CD4-positive, alpha-beta T cell treated with Interleukin-15 for 1 hour (primary cell): ENCODE results near the gene ICAM2.
"Not testable (repeated sequence)": the region's sequence is repeated elsewhere in the genome, so short reads cannot be mapped to it uniquely, and the experiment has no call there.

Experiments
- DNase-seq: peaks from one replicate; pipeline ENCODE4 v3.0.0-alpha.2; 2020

ICAM2 gene

DNA sequence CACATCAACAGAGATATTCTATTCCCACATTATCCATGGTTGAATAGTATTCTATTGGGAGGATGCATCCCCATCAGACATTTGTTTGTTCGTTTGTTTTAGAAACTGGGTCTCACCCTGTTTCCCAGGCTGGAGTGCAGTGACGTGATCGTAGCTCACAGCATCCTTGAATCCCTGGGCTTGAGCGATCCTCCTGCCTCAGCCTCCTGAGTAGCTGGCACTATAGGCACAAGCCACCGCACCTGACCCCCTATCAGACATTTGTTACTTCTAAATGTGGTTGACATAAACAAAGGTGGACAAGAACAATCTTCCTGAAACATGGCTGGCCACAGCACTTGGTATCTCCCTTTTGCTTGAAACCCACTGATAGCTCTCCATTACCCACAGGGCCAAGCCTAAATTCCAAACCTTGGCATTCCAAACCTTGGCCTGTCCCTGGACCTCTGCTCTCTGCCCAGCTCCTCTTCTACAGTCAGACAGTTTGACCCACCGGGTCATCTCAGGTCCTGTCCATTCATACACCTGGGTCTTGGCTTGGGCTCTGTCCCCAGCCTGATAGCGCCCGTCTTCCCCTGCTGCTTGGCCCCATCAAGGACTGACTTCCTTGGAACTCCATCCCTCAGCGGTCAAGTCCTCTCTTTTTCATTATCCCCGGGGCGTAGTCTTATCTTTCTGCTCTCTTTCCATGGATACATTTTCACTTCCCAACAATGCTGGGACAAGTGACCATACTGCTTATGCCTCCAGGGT, 23.8 kb downstream of the ICAM2 start:
- no peak for DNase-seq

DNA sequence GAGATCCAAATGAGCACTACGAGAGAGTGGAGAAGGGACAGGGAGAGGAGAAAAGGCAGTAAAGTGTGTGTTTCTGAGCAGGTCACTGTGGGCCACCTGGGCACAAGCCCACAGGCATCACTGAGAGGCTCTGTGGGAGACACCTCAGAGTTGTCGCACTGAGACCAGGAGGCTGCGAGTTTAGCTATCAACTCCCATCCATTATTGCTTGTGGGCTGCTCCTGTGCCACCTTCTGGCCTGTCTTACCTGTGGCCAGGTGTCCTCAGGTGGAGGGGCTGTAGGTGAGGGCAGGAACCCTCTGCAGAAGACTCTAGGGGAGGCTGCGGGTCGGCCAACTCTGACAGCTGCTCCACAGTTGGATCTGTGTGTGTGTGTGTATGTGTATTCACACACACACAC, 24.8 kb downstream of the ICAM2 start:
- DNase-seq: no peak

DNA sequence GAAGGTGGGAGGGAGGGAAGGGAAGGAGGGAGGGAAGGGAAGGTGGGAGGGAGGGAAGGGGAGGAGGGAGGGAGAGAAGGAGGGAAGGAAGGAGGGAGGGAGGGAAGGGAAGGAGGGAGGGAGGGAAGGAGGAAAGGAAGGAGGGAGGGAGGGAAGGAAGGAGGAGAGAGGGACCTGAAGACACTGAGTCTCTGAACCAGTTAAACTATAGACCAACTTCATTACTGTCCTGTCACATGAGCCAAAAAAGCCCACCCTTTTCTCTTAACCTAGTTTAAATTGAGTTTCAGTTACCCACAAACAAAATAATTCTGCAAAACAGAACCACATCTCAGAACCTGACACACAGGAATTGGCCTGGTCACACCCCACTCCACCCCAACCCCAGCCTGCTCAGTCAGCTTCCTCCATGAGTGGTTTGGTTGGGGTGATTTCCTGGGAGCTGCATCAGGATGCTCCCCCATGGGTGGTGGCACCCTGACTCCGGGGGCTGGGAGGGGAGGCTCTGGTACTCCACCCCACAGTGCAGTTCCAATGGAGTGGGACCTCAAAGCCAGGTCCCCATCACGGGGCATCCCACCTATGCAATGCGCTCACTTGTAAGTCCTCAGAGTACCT, 27.0 kb downstream of the ICAM2 start:
- no peak for DNase-seq

DNA sequence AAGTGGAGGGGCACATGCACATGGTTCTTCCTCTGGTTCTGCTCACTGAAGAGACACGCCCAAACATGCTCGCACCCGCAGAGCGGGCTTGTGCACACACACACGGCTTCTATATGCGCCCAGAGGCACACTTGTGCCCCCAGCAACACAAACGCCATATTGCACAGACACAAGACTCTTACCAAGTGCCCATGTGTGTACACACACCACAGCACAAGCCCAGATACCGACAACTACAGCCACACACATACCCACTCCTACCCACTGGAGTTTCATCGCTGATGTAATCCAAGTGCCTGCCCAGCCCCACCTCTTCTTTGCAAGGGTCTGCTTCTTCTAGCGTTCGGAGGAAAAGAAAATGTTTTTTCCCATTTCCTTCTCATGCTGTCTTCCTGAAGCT, 28.8 kb downstream of the ICAM2 start:
- no peak for DNase-seq

DNA sequence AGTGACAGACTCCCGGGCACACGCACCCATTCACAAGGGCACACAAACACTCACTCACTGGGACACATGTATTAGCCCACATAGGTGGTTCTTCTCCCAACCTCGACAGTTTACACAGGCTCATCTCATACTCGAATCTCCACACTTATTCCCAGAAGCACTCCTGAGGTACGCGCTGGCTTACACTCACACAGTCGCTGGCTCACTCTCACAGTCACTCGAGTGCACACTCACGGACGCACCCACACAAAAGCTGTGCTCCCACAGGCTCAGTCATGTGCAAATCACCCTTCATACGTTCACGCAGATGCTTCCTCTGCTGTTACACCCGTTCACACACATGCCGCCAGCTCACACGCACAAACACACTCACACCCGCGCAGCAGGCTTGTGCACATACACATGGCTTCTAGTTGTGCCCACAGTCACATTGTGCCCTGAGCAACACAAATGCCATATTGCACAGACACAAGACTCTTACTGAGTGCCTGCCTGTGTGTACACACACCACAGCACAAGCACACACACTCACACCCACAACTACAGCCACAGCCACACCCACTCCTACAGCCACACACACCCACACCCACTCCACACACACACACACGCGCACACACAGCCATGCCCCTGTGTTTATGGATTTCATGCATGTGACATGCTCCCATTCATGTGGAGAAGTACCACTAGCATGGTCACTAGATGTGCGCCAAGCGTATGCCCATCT, 30.6 kb downstream of the ICAM2 start:
- DNase-seq: no peak

DNA sequence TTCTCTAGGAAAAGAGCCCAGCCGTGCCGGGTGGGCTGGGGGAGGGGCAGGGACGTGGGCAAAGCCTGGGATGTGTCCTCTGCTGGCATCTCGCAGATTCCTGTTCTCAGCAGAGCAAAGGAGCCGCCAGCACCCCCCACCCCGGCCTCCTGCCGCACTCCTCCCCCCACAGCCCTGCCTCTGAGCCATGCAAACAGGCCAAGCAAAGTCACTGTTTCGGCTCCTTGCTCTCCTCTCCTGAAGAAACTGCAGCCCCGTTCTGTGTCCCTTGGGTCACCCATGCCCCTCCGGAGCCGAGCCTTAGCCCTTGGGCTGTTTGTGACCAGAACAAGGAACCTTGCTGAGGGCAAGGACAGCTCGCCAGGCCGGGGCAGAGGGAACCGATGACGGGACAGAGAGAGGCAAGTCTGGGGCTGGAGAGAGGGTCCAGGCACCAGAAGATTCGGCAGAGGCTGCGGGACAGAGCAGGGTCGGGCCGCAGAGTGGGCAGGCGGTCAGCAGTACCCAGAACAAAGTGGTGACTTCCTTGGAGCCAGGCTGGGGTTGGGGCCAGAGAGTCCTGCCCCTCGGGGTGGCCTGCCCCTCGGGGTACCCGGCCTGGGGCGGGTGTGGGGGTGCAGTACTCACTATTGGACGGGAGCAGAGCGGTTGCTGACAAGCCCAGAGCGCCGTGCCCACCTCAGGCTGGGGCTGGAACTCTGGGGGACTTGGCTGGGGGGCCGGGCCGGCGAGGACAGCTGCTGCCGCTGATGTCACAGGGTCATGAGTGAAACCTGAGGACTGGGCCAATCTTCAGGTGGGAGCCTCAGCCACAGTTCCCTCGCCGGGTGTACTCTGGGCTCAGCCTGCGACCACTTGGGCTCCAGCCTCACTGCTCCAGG, 31.5 kb downstream of the ICAM2 start:
- DNase-seq: no peak

DNA sequence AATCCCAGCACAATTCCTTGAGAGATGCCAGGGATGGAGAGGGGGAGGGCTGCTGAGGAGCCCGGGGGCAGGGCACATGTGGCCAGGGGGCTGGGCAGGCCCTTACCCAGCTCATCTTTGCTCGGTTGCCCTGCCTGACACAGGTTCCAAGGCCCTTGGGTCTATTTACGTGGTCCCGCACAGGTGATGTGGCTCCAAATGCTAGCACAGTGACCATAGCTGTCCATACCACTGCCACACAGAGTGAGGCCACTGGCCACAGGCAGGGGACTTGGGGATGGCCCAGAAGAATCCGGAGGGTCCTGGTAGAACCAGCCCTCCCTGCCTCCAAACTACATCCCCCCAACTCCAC, 32.3 kb downstream of the ICAM2 start:
- DNase-seq: no peak

DNA sequence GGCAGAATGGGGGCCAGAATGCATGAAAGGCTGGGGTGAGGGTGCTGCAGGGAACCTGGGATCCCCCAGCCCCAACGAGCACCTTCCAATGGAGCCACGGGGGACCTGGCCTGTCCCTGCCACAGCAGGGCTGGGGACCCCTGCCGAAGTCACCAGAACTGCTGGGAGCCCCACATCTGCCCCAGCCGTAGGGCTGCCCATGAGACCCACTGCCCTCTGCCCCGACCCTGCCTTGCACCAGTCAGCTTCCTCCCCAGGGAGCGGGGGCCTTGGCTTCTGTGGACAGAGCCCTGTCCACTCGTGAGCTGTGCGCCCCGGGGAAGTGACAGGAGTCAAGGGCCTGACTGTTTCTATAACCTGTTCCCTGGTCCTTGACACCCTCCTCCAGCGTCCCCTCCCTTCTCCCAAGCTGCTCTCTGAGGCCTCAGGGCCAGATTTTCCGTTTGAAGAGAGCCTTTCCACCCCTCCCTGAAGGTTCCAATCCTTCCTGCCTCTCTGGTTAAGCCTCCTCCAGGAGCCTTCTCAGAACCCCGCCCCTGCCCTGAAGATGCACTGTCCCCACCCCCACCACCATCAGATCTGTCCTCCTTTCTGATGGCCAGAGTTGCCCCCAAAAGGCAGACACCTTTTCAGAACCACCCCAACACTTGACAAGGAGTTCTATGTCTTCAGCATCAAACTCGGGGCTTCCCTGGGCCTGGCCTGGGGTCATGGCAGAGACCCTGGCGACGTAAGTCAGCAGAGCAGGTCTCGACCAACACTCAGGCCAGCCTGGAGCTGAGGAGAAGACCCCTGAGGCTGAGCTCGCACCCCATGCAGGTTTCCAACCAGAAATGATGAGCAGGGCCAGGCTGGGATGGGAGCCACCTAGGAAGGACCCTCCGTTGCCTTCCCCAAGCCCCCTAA, 33.0 kb downstream of the ICAM2 start:
- DNase-seq: no peak

DNA sequence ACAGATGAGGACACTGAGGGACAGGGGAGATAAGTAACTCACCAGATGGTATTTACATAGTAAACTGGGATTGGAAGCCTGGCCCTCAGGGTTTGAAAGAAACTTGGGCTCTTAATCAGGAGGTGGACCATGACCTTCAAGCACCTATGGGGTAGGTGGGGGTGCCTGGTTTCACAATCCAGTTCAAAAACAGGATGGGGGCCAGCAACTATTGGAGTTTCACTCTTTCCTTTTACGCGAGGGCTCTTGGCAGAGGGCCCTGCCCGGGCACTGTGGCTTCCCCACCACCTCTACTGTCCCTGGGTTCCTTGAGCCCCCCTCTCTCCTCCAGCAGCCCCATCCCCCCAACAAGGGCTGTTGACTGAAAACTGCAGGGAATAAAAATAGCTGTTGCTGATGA, 33.6 kb downstream of the ICAM2 start:
- no peak for DNase-seq

DNA sequence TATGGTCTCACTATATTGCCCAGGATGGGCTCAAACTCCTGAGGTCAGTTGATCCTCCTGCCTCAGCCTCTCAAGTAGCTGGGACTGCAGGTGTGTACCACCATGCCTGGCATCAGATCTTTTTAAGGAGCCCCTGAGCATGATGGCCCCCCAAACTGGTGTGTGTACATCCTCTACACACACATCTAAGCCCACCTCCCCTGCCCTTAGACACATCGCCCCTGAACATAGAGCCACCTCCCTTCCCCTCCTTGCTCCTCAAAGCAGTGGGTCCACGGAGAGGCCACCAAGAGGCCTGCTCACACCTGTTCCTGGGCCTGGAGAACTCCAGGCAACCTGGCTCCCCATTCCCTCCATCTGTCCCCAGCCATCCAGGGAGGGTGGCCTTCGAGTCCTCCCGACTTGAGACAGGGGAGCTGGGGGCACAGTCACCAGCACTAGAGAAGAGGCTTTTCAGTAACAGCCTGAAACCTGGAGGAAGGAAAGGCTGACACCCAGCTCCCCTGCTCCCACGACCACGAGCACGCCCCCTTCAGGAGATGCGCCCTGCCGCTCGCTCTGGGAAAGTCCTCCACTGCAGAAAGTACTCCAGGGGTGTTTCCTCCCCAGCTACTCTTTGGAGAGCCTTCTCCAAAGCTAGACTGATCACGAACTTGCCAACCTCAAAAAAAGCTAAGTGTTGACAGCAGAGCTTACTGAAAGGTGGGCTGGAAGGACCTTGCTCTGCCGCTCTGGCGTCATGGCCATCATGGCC, 34.9 kb downstream of the ICAM2 start:
- DNase-seq: no peak

DNA sequence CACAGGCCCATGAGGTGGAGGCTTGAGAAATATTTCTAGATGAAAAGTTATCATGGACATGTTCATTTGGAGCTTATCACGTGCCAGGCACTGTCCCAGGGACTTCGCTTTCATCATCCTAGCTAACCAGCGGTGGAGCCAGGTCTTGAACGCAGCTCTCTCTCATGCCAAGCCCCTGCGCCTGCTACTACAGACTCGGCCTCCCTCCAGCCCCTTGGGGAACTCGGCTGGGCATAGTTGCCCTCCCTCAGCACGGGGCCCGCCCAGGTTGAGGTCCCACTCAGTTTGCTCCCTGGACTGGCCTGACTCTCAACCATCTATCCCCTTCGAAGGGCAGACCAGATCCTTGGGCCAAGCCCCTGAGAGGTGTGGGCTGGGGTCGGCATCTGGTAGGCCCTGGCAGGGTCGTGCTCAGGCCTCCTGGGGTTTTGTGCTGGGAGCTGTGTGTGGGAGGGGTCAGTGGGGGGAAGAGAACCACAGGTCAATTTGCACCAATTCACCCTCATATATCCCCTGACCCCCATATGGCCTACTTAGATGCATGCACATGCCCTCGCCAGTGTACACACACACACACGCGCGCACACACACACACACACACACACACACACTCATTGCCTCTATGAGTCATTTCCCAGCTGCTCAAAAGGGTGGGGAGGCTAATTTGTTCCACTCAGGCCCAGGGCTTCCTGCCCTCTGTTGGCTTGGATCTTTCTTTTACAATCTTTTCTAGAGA, 35.6 kb downstream of the ICAM2 start:
- DNase-seq: peak; percentile 72

DNA sequence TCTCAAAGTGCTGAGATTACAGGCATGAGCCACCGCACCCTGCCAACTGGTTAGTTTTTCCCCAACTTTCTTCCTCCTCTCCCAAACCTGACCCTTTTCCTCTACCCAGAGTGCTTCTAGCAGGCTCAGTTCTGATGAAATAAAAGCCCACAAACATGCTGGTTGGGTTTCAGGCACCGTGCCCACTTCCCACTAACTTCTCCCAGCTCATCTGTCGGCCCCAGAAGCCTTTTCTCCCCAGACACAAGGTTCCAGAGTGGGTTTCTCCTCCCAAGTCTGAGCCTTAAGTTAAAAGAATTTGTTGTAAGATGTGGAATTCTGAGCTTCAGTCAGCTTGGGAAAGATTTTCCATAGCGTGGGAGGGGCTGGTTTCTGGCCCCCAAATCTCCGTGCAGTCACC, 36.2 kb downstream of the ICAM2 start:
- DNase-seq: no peak

DNA sequence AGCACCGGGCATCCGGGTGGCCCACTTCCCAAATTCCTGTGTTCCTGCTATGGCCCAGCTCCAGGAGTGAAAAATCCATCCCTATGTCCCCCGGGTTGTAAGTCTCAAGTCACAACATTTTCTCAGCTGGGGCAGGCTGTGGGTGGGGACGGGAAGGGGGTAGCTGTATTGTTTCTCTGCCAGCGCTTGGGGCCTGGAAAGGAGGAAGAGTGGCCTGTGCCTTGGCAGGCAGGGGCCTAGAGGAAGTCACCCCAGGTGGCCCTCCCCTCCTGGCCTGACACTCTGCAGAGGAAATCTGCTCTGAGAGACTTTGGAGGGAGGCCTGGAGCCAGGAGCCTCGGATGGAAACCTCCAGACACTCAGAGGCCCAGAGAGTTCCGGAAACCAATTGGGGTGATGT, 37.1 kb downstream of the ICAM2 start:
- no peak for DNase-seq

DNA sequence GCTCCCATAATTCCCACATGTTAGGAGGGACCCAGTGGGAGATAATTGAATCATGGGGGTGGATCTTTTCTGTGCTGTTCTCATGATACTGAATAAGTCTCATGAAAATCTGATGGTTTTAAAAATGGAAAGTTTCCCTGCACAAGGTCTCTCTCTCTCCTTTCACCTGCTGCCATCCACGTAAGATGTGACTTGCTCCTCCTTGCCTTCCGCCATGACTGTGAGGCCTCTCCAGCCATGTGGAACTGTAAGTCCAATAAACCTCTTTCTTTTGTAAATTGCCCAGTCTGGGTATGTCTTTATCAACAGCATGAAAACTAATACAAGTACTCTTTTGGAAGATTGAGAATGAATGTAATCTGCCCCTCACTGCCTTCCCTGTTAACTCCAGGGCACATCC, 37.8 kb downstream of the ICAM2 start:
- not testable (repeated sequence) for DNase-seq

DNA sequence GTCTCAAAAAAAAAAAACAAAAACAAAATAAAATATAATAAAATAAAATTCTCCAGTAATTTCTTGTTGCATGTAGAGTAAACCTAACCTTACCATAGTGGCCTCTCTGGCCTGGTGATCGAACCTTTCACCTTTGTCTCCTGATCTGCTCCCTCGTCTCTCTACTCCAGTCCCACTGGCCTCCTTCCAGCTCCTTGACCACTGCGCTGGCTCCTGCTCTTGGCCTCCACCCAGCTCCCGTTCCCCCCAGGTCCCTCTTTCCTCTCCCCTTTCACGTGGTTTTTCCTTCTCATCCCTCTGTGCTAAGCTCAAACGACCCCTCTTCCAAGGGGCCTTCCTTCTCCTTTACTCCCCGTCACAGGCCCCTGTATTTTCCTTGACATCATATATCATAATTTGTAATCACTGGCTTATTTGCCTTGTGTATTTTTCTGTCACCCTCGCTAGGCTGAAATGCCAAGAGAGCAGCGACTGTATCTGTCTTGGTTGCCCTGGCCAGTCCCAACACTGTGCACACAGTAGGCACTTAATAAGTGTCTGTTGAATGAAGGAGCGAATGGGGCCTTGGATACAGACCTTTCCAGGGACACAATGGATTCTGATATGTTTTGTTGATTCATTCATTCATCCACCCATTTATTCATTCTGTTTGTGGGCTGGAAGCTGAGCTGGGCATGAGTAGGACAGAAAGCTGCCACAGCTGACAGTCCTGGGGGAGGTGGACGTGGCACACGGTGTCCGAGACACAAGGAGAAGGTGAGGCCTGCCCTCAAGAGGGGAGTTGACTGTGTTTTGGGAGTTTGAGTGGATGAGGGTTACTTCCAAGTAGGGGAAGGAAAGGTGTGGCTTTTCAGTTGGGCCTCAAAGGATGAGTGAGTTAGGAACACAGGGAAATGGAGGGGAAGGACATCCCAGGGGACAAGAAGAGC, 41.9 kb downstream of the ICAM2 start:
- no peak for DNase-seq

DNA sequence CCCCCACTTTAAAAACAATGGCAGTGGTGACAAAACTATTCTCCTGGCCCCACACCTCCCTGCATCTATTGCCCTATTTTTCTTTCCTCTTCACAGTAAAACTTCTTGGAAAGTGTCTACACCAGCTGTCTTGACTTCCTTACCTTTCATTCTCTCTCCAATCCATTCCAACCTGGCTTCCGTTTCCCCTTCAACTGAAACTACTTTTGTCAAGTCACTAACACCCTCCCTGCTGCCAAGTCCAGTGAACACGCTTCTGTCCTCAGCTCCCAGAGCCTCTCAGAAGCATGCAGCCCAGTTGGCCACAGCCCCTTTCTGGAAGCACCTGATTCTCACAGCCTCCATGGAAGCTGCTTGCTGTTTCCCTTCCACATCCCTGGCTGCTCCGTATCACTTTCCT, 43.7 kb downstream of the ICAM2 start:
- no peak for DNase-seq

DNA sequence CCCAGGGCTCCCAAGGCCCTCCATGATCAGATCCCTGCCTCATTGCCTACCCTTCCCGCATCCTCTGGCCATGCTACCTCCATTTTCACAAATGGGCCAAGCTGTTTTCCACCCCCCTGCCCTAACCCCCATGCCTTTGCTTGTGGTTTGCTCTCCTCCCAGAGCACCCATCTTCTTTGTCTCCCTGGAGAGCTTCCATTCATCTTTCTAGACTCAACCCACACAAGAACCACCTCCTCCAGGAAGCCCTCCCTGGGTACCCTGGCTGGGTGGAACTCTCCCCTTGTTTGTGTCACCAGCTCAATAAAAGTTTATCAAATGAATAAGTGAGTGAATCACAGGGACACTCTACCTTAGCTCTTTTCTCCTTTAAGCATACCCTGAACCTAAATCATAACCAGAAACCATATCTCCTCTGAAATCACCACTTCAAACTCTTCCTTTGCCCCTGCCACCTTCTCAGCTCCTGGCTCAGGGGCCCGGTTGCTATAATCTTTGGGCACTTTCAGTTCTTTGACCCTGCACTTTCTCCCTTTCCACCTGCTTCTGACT, 44.8 kb downstream of the ICAM2 start:
- no peak for DNase-seq

DNA sequence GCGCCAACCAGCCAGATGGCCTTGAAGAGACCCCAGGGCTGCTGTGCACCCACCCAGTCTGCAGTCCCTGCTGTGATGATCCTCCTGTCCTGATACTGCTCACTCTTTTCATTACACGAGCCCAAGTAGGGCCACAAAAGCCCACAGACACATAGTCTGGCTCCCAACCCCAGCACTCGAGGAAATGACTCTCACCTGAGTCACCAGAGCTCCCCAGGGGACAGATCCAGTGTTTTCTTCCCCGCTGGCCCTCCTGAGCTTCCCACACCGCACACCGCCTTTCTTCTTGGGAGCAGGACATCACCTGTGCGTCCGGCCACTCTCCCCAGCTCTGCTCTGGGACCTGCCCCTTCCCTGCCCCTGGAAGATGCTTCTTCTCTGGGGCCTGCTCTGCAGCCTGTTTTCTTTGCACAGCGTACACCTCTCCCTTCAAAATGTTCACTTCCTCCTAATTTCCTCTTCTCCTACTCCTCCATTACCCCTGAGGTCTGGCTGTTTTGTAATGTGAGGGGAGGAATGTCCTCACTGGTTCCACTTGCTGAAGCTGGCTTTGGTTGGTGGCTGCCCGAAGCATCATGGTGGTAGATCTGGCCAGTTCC, 45.7 kb downstream of the ICAM2 start:
- DNase-seq: no peak
